Duodenal mucosa (tissue), 2 donors: Measurements from ENCODE around the gene MYO5A.

ENCODE experiments used
- H3K27ac ChIP-seq: one replicate; pipeline ENCODE4 v1.7.0; 2013; ENCODE audit warnings: low read depth, low read length
- H3K27me3 ChIP-seq, 2 donors: one replicate each; pipeline ENCODE4 v1.7.0; 2013; ENCODE audit warnings: low read length in 2 of 2, control low read depth in 1 of 2; ENCODE audit not compliant: insufficient read depth in 2 of 2, control insufficient read depth in 1 of 2
- H3K36me3 ChIP-seq, 2 donors: one replicate each; pipeline ENCODE4 v1.7.0; 2013; ENCODE audit warnings: low read length in 2 of 2, control low read depth in 1 of 2; ENCODE audit not compliant: insufficient read depth in 2 of 2, control insufficient read depth in 1 of 2
- H3K4me1 ChIP-seq, 2 donors: one replicate each; pipeline ENCODE4 v1.7.0; 2013; ENCODE audit warnings: low read length in 2 of 2, control low read depth in 1 of 2; ENCODE audit not compliant: insufficient read depth in 2 of 2, control insufficient read depth in 1 of 2
- H3K4me3 ChIP-seq, 2 donors: one replicate each; pipeline ENCODE4 v1.7.0; 2013; ENCODE audit warnings: low read length in 2 of 2, low read depth in 1 of 2
- H3K9ac ChIP-seq, 2 donors: one replicate each; pipeline ENCODE4 v1.7.0; 2013; ENCODE audit warnings: low read length in 2 of 2, low read depth in 1 of 2
- H3K9me3 ChIP-seq, 2 donors: one replicate each; pipeline ENCODE4 v1.7.0; 2013; ENCODE audit warnings: low read length in 2 of 2, control low read depth in 1 of 2; ENCODE audit not compliant: control insufficient read depth in 1 of 2

MYO5A gene

GRCh38 chr15:52328680-52329079 lies 200.0 kb downstream of the MYO5A start:
- no peak overlapping the region for H3K4me3 ChIP-seq
- no peak overlapping the region for H3K27ac ChIP-seq
- no peak overlapping the region for H3K9ac ChIP-seq
- no peaks in the 10 kb centered on the region for H3K4me1 ChIP-seq
- H3K36me3 ChIP-seq: no peaks in the 10 kb centered on the region
- no peaks in the 10 kb centered on the region for H3K9me3 ChIP-seq
- H3K27me3 ChIP-seq: no peaks in the 10 kb centered on the region

GRCh38 chr15:52326756-52327155 lies 201.9 kb downstream of the MYO5A start:
- Histone ChIP-seq H3K4me3 (no peak overlapping the region), H3K27ac (no peak overlapping the region), H3K36me3 (peaks cover 4% of the 10 kb centered on the region in 2 donors), H3K9ac (no peak overlapping the region), H3K9me3 (no peaks in the 10 kb centered on the region), H3K4me1 (no peaks in the 10 kb centered on the region), H3K27me3 (no peaks in the 10 kb centered on the region)

- Histone ChIP-seq H3K4me3 (no peak overlapping the region), H3K27ac (no peak overlapping the region), H3K9ac (no peak overlapping the region), H3K27me3 (no peaks in the 10 kb centered on the region), H3K36me3 (peaks cover 4 to 13% of the 10 kb centered on the region in 2 donors), H3K9me3 (no peaks in the 10 kb centered on the region), H3K4me1 (no peaks in the 10 kb centered on the region)
Observed at GRCh38 chr15:52324109-52324508, 204.6 kb downstream of the MYO5A start.

- Histone ChIP-seq H3K9ac (no peak overlapping the region), H3K27me3 (no peaks in the 10 kb centered on the region), H3K27ac (no peak overlapping the region), H3K4me1 (no peaks in the 10 kb centered on the region), H3K36me3 (peaks cover 4 to 24% of the 10 kb centered on the region in 2 donors), H3K9me3 (no peaks in the 10 kb centered on the region), H3K4me3 (no peak overlapping the region)
Observed at GRCh38 chr15:52318729-52319500, 209.8 kb downstream of the MYO5A start.

GRCh38 chr15:52317688-52318087 lies 211.0 kb downstream of the MYO5A start:
- no peak overlapping the region for H3K9ac ChIP-seq
- peaks cover 4 to 24% of the 10 kb centered on the region in 2 donors for H3K36me3 ChIP-seq
- H3K27me3 ChIP-seq: no peaks in the 10 kb centered on the region
- no peaks in the 10 kb centered on the region for H3K9me3 ChIP-seq
- H3K4me1 ChIP-seq: no peaks in the 10 kb centered on the region
- H3K4me3 ChIP-seq: no peak overlapping the region
- H3K27ac ChIP-seq: no peak overlapping the region

- Histone ChIP-seq H3K27me3 (no peaks in the 10 kb centered on the region), H3K4me1 (no peaks in the 10 kb centered on the region), H3K27ac (no peak overlapping the region), H3K9me3 (no peaks in the 10 kb centered on the region), H3K4me3 (no peak overlapping the region), H3K9ac (no peak overlapping the region), H3K36me3 (peaks cover under 1 to 21% of the 10 kb centered on the region in 2 donors)
Observed at GRCh38 chr15:52317022-52317421, 211.7 kb downstream of the MYO5A start.

GRCh38 chr15:52309154-52309548 lies 219.5 kb downstream of the MYO5A start:
- H3K4me1 ChIP-seq: no peaks in the 10 kb centered on the region
- no peak overlapping the region for H3K9ac ChIP-seq
- no peak overlapping the region for H3K4me3 ChIP-seq
- H3K27ac ChIP-seq: no peak overlapping the region
- H3K9me3 ChIP-seq: no peaks in the 10 kb centered on the region
- H3K27me3 ChIP-seq: no peaks in the 10 kb centered on the region
- no peaks in the 10 kb centered on the region for H3K36me3 ChIP-seq

GRCh38 chr15:52308446-52309153 lies 220.1 kb downstream of the MYO5A start:
- Histone ChIP-seq H3K36me3 (no peaks in the 10 kb centered on the region), H3K4me3 (no peak overlapping the region), H3K4me1 (no peaks in the 10 kb centered on the region), H3K9ac (no peak overlapping the region), H3K27ac (no peak overlapping the region), H3K9me3 (no peaks in the 10 kb centered on the region), H3K27me3 (no peaks in the 10 kb centered on the region)

GRCh38 chr15:52307847-52308246 lies 220.8 kb downstream of the MYO5A start:
- Histone ChIP-seq H3K4me1 (no peaks in the 10 kb centered on the region), H3K27me3 (no peaks in the 10 kb centered on the region), H3K27ac (no peak overlapping the region), H3K9me3 (no peaks in the 10 kb centered on the region), H3K36me3 (no peaks in the 10 kb centered on the region), H3K4me3 (no peak overlapping the region), H3K9ac (no peak overlapping the region)

- no peak overlapping the region for H3K27ac ChIP-seq
- no peaks in the 10 kb centered on the region for H3K27me3 ChIP-seq
- no peak overlapping the region for H3K9ac ChIP-seq
- no peaks in the 10 kb centered on the region for H3K4me1 ChIP-seq
- H3K9me3 ChIP-seq: no peaks in the 10 kb centered on the region
- H3K36me3 ChIP-seq: no peaks in the 10 kb centered on the region
- H3K4me3 ChIP-seq: no peak overlapping the region
Observed at GRCh38 chr15:52306270-52306669, 222.4 kb downstream of the MYO5A start.
